ENCODE measurements around the gene INPP5D.

GRCh38 chr2:233153146-233153798 is 93.1 kb downstream of the INPP5D start:
- TF ChIP-seq ZNF565 (CRISPR knock-in tag; conservative IDR thresholded peaks at IDR 0.05; ENCODE audit: low read depth) (no peak), ESRRG (CRISPR knock-in tag; IDR thresholded peaks at IDR 0.05) (no peak), ZFP3 (CRISPR knock-in tag; IDR thresholded peaks at IDR 0.05) (no peak), GLIS3 (CRISPR knock-in tag; IDR thresholded peaks at IDR 0.05) (no peak), OSR1 (CRISPR knock-in tag; IDR thresholded peaks at IDR 0.05) (no peak), ZNF70 (CRISPR knock-in tag; IDR thresholded peaks at IDR 0.05) (no peak), ZFP30 (CRISPR knock-in tag; IDR thresholded peaks at IDR 0.05) (no peak), PPARA (CRISPR knock-in tag; IDR thresholded peaks at IDR 0.05; ENCODE audit: borderline replicate concordance) (no peak), TOX (CRISPR knock-in tag; IDR thresholded peaks at IDR 0.05; ENCODE audit: borderline replicate concordance) (no peak), TCF4 (CRISPR knock-in tag; IDR thresholded peaks at IDR 0.05; ENCODE audit: borderline replicate concordance) (no peak), CREB5 (CRISPR knock-in tag; IDR thresholded peaks at IDR 0.05; ENCODE audit: low read depth) (no peak), PATZ1 (CRISPR knock-in tag; IDR thresholded peaks at IDR 0.05; ENCODE audit: borderline replicate concordance) (no peak), POU6F1 (CRISPR knock-in tag; IDR thresholded peaks at IDR 0.05; ENCODE audit: borderline replicate concordance, low read depth) (no peak)

Data from SK-N-SH treated with all-trans-retinoic acid at 6 μM for 48 hours (cell line).